Femur (tissue), 1 donor: ENCODE data around the gene ZNF280C.
"Not testable (repeated sequence)": the region's sequence is repeated elsewhere in the genome, so short reads cannot be mapped to it uniquely, and the experiment has no call there.

ENCODE experiments used
- DNase-seq: peaks from one replicate; pipeline ENCODE4 v3.0.0-alpha.2; 2017

Gene ZNF280C

DNA sequence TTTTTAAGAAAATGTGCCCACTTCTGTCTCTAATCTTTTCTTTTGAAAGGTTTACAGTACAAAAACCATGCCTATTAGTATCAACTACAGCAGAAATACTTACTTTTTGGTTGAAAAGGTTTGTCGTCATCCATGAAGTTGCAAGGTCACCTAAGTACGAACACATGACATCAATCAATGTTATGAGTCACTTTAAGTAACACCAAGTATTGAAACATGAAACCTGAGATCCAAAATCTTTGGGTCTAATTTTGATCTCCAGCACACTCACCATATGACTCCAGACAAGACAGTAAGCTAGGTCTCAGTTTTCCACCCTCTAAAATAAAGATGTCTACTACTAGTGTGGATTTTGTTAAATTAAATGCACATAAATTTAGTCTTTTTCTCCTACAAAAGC is 8.4 kb downstream of the ZNF280C start:
- DNase-seq, result no peak

DNA sequence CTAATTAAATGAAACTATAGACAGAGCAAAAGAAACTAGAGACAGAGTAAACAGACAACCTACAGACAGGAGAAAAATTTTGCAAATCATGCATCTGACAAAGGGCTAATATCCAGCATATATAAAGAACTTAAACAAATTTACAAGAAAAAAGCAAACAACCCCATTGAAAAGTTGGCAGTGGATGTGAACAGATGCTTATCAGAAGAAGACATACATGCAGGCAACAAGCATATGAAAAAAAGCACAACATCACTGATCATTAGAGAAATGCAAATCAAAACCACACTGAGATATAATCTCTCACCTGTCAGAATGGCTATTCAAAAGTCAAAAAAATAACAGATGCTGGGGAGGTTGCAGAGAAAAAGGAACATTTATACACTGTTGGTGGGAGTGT is 14.8 kb downstream of the ZNF280C start:
- no peak for DNase-seq

DNA sequence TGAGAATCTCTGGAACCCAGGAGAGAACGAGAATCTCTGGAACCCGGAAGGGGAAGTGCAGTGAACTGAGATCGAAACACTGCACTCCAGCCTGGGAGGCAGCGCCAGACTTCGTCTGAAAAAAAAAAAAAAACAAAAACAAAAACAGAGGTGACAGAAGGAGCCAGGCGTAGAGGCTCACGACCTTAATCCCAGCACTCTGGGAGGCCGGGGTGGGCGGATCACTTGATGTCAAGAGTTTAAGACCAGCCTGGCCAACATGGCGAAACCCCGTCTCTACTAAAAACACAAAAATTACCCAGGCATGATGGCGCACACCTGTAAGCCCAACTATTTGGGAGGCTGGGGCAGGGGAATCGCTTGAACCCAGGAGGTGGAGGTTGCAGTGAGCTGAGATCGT is 17.0 kb downstream of the ZNF280C start:
- no peak for DNase-seq

DNA sequence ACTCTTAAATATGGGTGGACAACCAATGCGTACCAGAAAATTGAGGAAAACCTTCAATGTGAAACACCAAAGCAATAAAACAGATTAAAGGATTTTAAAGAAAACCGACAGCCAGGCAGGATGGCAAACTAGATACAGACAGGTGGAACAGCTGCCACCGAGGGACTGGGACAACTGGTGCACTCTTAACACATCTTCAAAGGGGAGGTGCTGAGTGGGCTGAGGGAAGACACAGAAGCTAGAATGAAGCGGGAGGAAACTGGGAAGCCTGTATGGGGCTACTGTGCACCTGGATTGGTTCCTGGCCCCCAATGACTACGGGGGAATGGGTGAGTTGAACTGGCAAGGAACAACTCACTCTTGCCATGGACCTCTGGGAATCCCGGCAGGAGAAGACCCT is 20.7 kb downstream of the ZNF280C start:
- DNase-seq, result no peak

DNA sequence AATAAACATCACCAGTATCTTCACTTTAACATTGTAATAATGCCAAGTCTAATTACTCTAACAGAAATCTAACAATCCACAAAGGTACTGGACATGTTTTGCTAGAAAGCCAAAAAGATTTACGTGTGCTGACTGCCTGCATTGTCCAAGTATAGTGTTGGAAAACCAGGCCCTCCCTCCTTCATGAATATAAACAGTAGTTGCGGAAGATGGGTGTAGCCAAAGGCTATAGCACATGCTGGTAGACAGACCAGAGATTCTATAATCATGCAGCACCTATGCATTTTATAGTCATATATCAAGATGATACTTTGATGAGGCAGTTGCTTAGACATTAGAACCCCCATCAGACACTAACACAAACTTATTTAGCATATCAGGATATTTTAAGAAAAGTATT is 22.6 kb downstream of the ZNF280C start:
- no peak for DNase-seq

DNA sequence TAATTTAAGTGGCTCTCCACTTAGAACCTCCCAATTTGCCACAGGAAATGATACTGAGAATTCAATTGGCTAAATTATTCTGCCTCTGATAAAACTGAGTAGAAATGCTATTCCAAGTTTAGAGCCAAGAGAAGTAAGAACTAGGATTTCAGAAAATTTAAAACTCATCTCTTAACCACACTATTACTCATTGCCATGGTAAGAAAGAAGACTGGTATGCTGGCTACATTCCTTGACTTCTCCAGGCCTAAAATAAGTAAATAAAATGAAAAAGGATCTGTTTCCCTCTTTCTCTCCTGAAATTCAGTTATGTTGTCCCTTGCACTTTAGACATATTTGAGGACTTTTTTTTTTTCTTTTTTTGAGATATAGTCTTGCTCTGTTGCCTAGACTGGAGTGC is 23.3 kb downstream of the ZNF280C start:
- DNase-seq, result no peak

DNA sequence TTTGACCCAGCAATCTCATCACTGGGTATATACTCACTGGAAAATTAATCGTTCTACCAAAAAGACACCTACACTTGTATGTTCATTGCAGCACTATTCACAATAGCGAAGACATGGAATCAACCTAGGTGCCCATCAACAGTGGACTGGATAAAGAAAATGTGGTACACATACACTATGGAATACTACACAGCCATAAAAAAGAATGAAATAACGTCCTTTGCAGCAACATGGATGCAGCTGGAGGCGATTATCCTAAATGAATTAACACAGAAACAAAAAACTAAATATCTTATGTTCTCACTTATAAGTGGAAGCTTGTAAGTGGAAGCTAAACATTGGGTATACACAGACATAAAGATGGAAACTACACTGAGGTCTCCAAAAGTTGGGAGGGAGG is 37.5 kb downstream of the ZNF280C start:
- not testable (repeated sequence) for DNase-seq

DNA sequence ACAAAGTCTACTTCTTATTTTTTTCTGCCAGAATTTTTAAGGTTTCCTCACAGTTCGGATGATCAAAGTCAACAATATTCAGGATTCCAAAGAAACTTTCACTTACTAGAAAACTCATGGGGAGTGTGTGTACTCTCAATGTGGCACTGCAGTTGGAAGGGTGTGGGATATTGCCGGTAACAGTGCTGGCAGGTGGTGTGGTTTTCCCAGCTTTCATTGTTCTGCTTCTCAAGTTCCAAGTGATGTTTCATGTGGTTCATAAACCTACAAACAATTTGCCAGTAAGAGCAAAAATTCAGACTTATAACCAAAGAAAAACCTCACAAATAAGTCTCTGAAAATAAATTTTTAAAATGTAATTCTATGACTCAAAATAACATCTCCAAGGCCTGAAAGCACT is 39.8 kb downstream of the ZNF280C start:
- no peak for DNase-seq

DNA sequence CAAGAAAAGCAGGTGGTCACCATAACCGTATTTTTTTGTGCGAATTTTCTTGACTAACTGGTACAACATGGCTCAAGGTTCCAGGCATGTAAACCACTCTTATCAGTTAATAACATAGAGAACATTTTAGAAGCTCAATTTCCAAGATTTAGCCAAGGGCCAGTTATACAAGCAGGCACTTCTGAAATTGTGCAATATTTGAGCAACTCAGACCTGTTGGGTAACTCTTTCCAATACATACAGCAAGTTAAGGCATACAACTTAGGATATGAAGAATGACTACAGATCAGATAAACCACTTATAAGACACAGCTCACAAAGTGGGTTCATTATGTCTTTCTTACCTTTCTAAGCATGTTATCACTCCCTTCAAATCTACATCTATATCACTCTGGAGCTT is 43.9 kb downstream of the ZNF280C start:
- DNase-seq, result no peak

DNA sequence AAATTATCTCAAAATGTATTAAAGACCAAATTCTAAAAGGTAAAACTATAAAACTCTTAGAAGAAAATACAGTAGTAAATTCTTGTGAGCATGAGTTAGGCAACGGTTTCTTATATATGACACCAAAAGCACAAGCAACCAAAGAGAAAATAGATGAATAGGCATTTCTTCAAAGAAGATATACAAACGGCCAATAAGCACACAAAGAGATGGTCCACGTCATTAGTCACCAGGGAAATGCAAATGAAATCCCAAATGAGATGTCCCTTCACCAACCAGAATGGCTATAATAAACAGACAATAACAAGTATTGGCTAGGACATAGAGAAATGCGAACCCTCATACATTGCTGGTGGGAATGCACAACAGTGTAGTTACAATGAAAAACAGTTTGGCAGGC is 52.4 kb downstream of the ZNF280C start:
- DNase-seq, result no peak

DNA sequence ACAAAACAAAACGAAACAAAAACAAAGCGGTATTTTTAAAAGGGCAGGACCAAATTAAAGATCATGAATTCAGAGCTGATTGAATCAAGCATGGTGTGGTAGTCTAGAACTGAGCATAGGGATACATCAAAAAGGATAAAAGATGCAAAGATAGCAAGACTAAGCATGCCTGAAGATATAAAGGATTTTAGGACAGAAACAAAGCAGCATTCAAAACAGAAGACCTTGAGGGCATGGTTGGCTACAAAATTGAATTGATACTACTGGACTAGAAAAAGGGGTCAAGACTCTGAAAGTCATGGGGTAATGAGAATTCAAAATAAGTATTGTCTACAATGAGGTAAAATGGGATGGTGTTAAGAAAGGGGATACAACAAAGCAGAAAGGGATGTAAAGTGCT is 55.3 kb downstream of the ZNF280C start:
- no peak for DNase-seq

DNA sequence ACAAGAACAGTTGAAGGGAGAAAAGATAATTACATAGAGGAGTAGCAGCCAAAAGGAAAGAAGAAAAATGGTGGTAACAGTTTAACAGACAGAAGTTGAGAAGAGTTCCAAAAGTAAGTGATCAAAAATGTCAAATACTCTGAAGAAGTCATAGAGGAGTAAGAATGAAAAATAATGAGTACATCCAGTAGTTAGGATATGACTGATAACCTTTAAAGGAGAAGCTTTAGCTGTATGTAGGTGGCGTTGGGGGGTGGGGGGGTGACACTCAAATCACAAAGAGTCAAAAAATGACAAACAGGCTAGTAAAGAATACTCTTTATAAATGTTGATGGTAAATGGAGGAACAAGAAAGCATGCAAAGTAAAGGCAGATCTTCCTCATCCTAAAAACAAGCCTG is 56.3 kb downstream of the ZNF280C start:
- DNase-seq, result no peak

DNA sequence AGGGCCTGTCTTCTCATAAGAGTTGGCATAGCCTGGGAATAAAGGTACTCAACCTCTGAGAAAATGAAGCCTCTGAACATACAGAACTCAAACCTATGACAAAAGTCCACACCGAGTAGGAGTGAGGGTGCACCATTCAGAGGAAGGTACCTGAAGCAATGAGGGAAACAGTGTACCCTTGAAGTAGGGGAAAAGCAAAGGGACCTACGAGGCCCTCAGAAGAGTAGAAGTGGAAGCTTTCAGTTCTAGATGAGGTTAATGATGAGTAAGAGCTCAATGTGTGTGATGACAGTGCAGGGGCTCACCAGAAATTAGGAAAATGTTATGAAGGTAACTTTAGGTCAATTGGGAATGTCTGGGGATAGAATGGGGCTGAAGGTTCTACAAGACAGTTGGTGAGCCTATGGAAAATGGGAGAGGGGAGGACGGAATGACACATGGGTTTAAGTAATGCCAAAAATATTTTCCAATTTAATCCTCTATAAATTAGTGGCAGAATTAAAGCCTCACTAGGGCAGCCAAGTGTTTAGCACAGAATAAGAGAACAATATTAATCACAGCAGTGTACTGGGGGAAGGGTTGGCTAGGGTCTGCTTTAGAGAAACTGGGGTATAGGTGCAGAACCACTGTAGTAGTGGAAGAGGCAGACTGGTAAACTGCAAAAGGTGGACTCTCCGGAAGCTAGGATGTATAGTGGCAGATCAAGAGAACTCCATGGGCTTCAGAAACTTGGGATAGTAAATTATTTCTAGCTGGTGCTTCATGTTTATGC is 57.1 kb downstream of the ZNF280C start:
- no peak for DNase-seq

DNA sequence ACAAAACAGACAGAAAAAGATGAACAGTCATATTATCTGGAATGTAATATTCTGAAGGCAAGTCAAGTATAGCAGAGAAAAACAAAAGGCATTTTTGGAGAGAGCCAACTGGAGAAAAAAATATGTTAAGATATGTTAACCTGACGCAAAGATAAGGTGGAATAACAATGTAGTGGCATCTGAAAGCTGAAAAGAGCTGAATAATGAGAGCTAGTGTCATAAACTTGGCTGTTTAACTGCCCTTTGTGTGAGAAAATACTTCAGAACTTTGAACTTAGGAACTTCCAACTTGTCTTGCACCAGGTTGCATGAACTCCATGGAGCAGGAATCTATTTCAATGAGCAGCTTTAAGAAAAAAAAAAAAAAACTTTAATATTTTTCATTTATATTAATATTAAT is 64.1 kb downstream of the ZNF280C start:
- no peak for DNase-seq

DNA sequence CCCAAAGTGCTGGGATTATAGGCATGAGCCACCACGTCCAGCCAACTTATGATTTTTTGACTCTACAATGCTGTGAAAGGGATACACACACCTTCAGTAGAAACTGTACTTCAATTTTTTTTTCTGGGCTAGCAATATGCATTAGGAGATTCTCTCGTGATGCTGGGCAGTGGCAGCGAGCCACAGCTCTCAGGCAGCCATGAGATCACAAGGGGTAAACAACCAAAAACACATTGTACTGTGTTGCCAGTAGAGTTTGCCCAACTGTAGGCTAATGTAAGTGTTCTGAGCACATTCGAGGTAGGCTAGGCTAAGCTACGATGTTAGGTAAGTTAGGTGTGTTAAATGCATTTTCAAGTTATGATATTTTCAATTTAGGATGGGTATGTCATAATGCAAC is 71.2 kb downstream of the ZNF280C start:
- no peak for DNase-seq

DNA sequence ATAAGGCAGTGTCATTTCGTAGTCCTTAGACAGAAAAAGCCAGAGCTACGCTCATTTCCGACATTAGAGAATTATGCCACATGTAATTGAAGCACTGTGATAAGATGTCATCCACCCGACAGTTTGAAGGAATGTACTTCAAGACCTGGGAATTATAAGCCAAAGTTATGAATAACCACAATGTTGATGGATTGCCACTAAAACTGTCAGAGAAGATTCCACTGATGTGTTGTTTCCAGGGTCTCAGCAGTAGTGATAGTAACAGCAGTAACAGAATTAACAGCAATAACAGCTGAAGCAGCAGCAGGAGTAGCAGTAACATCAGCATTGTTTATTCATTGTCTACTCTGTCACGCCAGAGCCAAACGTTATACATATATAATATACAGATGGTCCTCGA is 72.2 kb downstream of the ZNF280C start:
- DNase-seq, result no peak

DNA sequence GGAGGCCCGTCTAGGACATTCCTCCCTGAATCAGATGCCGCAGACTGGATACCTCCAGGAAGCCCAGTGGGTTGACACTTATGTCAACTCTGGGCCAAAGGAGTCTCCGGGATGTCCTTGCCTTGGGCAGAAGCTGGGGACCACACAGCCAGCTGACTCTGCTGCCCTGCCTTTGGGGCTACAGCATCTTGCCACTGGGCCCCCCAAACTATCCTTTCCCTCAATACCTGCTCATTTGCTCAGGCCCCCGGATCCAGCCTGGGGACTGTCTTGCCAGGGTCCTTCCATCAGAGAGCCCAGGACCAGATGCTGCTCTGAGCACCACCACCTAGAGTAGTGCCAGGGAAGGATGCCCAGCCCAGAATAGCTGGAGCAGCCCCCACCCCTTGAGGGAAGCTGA is 77.9 kb downstream of the ZNF280C start:
- DNase-seq, result no peak

DNA sequence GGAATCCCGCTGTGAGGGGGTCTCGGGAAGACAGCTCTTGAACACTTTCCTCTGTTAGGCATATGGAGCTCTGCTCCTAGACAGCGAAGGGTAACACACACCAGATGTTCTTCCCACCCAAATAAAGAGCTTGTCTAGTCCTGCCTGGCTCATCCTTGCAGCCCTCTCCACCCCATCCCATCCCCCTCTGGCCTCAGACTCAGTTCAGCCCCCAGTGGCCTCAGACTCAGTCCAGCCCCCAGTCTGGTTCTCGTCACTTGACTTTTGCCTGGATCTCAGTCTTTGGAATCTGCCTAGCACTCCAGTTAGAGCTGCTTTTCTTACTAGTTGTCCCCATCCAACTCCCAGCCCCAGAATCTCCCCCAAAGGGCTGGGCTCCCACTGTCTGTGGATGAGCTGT is 82.0 kb downstream of the ZNF280C start:
- DNase-seq, result no peak

DNA sequence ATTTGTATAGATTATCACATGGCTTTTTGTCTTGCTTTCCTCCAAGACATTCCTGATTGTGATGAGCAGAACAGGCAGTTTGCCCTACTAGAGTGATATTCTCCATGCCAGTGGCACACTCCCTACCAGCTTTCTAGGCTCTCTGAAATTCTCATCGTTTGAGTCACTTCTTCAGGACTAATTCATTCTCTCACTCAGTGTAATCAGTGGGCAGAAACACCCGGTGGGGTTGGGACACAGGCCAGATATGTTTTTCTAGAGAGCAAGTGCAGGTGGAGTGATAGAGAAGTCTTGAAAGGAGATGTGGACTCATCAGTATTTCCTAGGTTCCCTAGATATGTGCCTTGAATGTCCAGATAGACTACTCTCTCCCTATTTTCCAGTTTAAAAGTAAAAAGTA is 83.8 kb downstream of the ZNF280C start:
- DNase-seq, result no peak

DNA sequence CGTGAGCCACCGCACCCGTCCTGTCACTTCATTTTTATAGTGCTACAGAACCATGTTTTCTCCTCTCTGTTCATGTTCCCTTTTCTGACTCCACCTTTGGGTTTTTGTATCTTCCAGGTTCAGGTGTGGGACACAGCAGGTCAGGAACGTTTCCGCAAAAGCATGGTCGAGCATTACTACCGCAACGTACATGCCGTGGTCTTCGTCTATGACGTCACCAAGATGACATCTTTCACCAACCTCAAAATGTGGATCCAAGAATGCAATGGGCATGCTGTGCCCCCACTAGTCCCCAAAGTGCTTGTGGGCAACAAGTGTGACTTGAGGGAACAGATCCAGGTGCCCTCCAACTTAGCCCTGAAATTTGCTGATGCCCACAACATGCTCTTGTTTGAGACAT is 84.5 kb downstream of the ZNF280C start:
- DNase-seq, result no peak

DNA sequence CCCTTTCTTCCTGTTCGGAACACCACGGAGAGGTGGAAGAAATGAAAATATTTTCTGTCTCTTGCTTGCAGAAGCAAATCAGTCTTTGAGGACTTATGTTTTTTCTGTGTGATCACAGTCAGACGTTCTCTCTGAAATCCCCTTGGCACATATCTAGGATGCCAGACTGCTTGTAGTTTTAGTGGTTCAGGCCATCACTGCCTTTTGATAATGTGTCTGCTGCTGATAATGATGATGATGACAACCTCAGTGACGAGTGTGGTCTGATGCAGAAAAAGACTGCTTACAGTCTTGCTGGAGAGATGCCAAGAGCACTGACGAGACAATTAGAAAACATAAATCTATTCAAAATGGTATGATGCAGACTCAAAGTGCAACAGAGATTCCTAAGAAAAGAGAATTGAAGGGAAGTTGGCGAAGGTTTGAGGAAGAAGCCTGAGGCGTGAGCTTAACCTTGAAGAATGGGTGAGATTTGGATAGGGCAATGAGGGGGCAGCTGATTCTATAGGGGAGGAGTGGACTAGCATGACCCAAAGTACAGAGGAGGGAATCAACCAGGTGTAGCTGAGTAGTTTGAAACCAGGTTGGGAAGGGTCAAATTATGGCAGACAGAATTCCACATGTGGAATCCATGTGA is 89.0 kb downstream of the ZNF280C start:
- no peak for DNase-seq

DNA sequence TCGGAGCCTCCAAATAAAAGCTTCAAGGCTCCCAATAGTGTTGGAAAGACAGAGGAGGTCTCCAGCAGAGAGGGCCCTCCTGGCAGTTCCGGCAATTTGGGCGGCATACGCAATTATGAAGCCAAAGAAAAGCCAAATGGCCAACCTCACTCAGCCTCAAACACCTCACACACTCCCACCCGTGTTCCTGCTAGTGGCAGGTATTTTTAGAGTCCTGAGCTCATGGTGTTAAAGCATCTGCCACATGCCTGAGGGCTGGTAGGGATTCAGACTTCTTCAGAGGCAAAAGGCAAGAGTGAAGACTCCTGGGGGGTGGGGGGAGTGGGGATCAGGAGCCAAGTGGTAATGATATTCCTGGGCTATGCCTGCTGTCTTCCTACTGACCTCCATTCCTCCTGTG is 89.5 kb downstream of the ZNF280C start:
- DNase-seq, result no peak

DNA sequence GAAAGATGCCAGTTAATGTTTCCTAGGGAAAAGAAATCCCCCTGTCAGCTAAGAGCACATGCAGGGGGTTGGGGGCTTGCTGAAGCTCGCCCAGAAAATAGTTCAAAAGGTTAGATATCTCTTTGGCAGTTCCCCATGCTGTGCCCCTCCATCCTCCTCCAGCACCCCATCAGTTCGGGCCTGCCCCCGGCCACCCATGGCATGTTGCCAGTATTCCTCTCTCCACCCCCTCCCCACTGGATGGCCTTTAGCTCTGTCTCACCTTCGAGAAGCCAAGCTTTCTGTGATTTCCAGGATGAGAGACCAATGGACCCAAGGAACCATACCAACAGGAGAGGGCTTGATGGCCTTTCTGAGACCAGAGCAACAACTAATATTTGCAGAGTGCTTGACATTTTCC is 91.8 kb downstream of the ZNF280C start:
- DNase-seq, result no peak

DNA sequence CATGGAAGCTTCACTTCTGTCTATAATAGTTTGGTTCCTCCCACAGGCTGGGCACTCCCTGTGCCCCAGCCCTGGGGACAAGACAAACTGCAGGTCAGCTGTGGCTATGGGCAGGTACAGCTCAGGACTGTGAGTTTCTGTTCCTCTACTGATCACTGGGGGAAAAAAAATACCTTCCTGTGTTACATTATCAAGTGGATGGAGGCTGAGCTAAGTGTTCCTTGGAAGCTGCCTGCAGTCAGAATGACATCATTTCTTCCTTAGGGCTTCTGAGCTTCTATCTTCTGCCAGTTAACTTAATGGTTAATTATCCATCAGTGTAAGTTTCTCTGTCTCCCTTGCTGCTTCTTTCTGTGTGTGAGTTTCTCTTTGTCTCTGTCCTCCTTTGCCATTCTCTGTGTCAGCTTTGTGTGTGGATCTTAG is 92.3 kb downstream of the ZNF280C start:
- DNase-seq, result no peak

DNA sequence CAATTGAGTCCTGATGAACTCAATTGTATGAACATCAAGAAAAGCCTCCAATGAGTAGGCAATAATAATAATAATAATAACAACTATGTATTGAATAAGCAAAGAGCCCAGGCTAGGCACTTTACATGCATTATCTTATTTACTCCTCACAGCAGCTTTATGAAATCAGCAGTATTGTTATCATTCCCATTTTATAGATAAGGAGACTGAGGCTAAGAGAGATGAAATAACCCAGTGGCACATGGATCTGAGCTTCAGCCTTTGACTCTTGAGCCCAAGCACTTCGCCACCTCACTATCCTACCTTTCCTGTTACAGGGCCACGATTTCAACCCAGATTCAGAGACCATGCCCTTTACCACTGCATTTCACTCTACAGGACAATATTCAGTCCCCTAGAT is 93.8 kb downstream of the ZNF280C start:
- DNase-seq, result no peak
